Keratinocyte (primary cell): Measurements from ENCODE around the gene ELOVL5. TPM values are rescaled to one million over a fixed set of nuclear protein-coding genes. Genes with fewer than 3 reads are reported as not detected.

Experiments used
- DNase-seq: peaks from one replicate; pipeline ENCODE4 v3.0.0-alpha.2; 2011; ENCODE audit warnings: low read depth, missing footprints, low spot score
- FAIRE-seq: peaks from 2 replicates; lab custom pipeline; 2011; peaks lifted over from hg19 to GRCh38; lab: Jason Lieb, UNC
- H2AFZ ChIP-seq: 2 replicates; pipeline ENCODE4 v1.6.0; 2012; ENCODE audit warnings: low read length, control low read depth, inconsistent platforms; ENCODE audit not compliant: control insufficient read depth
- H3K27ac ChIP-seq: 2 replicates; pipeline ENCODE4 v1.5.1; 2011; ENCODE audit warnings: low read length; ENCODE audit not compliant: control insufficient read depth, insufficient read depth
- H3K27me3 ChIP-seq: 3 replicates; pipeline ENCODE4 v1.6.0; 2011; ENCODE audit warnings: low read length; ENCODE audit not compliant: control insufficient read depth, insufficient read depth; ENCODE audit errors: extremely low read depth
- H3K36me3 ChIP-seq, 2 experiments: 2 replicates in 1 of 2; 3 replicates in 1 of 2; pipeline ENCODE4 v1.5.1; 2011; ENCODE audit warnings: low read length in 2 of 2, mild to moderate bottlenecking in 1 of 2; ENCODE audit not compliant: control insufficient read depth in 2 of 2, insufficient read depth in 2 of 2; ENCODE audit errors: extremely low read depth in 1 of 2
- H3K4me1 ChIP-seq: 3 replicates; pipeline ENCODE4 v1.5.1; 2011; ENCODE audit warnings: low read length; ENCODE audit not compliant: control insufficient read depth, insufficient read depth; ENCODE audit errors: extremely low read depth
- H3K4me2 ChIP-seq: 3 replicates; pipeline ENCODE4 v1.6.0; 2011; ENCODE audit warnings: low read depth, low read length; ENCODE audit not compliant: control insufficient read depth, insufficient read depth; ENCODE audit errors: extremely low read depth
- H3K4me3 ChIP-seq, 3 experiments: fragments of 200-600 bp in 1 of 3; sonication (generic) in 1 of 3; 2 replicates in 2 of 3; 3 replicates in 1 of 3; pipeline ENCODE4 v1.5.1; 2011 to 2016; ENCODE audit warnings: low read length in 3 of 3, mild to moderate bottlenecking in 3 of 3, control low read depth in 2 of 3, inconsistent platforms in 1 of 3, low read depth in 1 of 3, mixed read lengths in 1 of 3, mixed run types in 1 of 3, moderate library complexity in 1 of 3; ENCODE audit not compliant: control insufficient read depth in 2 of 3, insufficient read depth in 2 of 3; ENCODE audit errors: extremely low read depth in 1 of 3
- H3K79me2 ChIP-seq: 2 replicates; pipeline ENCODE4 v1.6.0; 2012; ENCODE audit warnings: low read length; ENCODE audit not compliant: control insufficient read depth, insufficient read depth
- H3K9ac ChIP-seq: 3 replicates; pipeline ENCODE4 v1.6.0; 2011; ENCODE audit warnings: low read length; ENCODE audit not compliant: control insufficient read depth, insufficient read depth; ENCODE audit errors: extremely low read depth
- H3K9me1 ChIP-seq: 3 replicates; pipeline ENCODE4 v1.6.0; 2011; ENCODE audit warnings: low read length; ENCODE audit not compliant: control insufficient read depth, insufficient read depth; ENCODE audit errors: extremely low read depth
- H3K9me3 ChIP-seq: 2 replicates; pipeline ENCODE4 v1.5.1; 2012; ENCODE audit warnings: low read depth, low read length; ENCODE audit not compliant: control insufficient read depth
- H4K20me1 ChIP-seq: 3 replicates; pipeline ENCODE4 v1.6.0; 2011; ENCODE audit warnings: low read length; ENCODE audit not compliant: control insufficient read depth, insufficient read depth; ENCODE audit errors: extremely low read depth
- EZH2 ChIP-seq: IDR thresholded peaks from one replicate; pipeline ENCODE4 v1.6.1; 2012; ENCODE audit warnings: inconsistent platforms, mild to moderate bottlenecking, low read length, moderate library complexity
- dilution Hi-C: fragments of 300-500 bp; cut with MboI; formaldehyde crosslinking; loops from one replicate; pipeline ENCODE4 v1.7.0; 2020; ENCODE audit warnings: low sequenced_read_pairs; ENCODE audit not compliant: extremely low pct_ligation_motif_present
- polyA plus RNA-seq, 5 experiments: library from polyadenylated mRNA; depleted of rRNA in 3 of 5; stranded (reverse) in 3 of 5; stranded (forward) in 1 of 5; unstranded in 1 of 5; fragments of >200 nt; gene quantifications; 1 replicate in 1 of 5; 2 replicates in 3 of 5; 3 replicates in 1 of 5; pipeline versions ENCODE4 v1.2.1 to v1.2.3, GENCODE V29; 2011 to 2012; ENCODE audit warnings: missing spikeins in 2 of 5, low read depth in 1 of 5, low replicate concordance in 1 of 5
- TF ChIP-seq, protein P1 (sequence below), 3 experiments: IDR thresholded peaks in 1 of 3; conservative IDR thresholded peaks in 1 of 3; optimal IDR thresholded peaks in 1 of 3; 2 replicates in 2 of 3; 3 replicates in 1 of 3; pipeline versions ENCODE3 to v1.5.1; 2011; ENCODE audit warnings: low read length in 3 of 3, mild to moderate bottlenecking in 3 of 3, moderate library complexity in 2 of 3, control low read depth in 1 of 3, inconsistent platforms in 1 of 3; ENCODE audit not compliant: insufficient read depth in 2 of 3; ENCODE audit errors: extremely low read depth in 1 of 3

The ELOVL5 gene
- polyA plus RNA-seq, 1 donor (not counting 4 experiments of a cell fraction or from before 2014, with no cell fraction given) = 66.7 TPM

DNA sequence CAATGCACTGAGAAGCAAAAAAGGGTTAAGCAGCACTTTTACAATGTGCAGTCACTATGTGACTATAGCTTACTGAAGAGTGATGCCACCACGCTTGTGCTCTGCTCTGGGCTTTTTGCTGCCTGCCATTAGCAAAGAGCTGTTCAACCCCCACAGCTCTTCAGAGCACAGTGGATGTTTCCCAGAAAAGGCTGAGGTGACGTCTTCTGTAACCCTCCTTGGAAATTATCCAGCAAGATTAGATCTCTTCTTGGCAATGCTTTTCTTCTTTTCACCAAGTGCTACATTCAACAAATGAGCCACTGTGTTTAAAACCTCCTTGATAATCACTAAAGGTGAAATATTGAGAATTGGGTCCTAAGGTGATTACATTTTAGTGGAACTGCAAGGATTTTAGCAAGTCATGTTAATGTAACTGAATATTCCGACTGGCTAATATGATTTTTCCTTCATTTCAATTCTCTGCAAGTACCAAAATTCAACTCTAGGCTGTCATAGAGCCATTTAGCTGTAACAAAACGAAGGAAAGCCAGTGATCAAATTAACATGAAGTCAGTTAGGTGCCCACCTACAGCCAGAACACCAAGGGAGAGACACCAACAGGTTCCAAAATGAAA is 34.9 kb downstream of the ELOVL5 start:
- peaks cover 14% of the 10 kb centered on the region for H3K4me1 ChIP-seq
- FAIRE-seq = no peak
- H3K79me2 ChIP-seq = peaks cover 86% of the 10 kb centered on the region
- H2AFZ ChIP-seq = no peak overlapping the region
- no peaks in the 10 kb centered on the region for H3K27me3 ChIP-seq
- no peak overlapping the region for H3K4me3 ChIP-seq
- no peaks in the 10 kb centered on the region for H3K9me1 ChIP-seq
- H3K36me3 ChIP-seq = no peaks in the 10 kb centered on the region
- DNase-seq = no peak
- H4K20me1 ChIP-seq = no peaks in the 10 kb centered on the region
- no peak for TF ChIP-seq EZH2
- TF ChIP-seq, protein P1, sequence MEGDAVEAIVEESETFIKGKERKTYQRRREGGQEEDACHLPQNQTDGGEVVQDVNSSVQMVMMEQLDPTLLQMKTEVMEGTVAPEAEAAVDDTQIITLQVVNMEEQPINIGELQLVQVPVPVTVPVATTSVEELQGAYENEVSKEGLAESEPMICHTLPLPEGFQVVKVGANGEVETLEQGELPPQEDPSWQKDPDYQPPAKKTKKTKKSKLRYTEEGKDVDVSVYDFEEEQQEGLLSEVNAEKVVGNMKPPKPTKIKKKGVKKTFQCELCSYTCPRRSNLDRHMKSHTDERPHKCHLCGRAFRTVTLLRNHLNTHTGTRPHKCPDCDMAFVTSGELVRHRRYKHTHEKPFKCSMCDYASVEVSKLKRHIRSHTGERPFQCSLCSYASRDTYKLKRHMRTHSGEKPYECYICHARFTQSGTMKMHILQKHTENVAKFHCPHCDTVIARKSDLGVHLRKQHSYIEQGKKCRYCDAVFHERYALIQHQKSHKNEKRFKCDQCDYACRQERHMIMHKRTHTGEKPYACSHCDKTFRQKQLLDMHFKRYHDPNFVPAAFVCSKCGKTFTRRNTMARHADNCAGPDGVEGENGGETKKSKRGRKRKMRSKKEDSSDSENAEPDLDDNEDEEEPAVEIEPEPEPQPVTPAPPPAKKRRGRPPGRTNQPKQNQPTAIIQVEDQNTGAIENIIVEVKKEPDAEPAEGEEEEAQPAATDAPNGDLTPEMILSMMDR (optimal IDR thresholded peaks at IDR 0.05 in 1 of 3, IDR thresholded peaks at IDR 0.05 in 1 of 3, conservative IDR thresholded peaks at IDR 0.05 in 1 of 3; ENCODE audit: extremely low read depth in 1 of 3, insufficient read depth in 2 of 3, low read length in 3 of 3) = no peak
- H3K9ac ChIP-seq = no peak overlapping the region
- H3K9me3 ChIP-seq = no peaks in the 10 kb centered on the region
- no peak overlapping the region for H3K27ac ChIP-seq
- dilution Hi-C loops = no loop called here
- no peak overlapping the region for H3K4me2 ChIP-seq

DNA sequence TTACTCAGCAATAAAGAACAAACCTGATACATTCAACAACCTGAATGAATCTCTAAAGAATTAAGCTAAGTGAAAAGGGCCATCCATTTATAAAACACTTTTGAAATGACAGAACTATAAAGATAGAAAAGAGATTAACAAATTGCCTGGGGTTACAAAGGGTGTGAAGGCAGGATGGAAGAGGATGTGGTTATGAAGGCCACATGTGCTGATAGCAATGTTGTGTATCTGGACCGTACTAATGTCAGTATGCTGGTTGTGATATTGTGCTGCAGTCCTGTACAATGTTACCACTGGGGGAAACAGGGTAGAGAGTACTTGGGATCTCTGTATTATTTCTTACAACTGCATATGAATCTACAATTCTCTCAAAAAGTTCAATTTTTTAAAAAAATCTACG is 36.4 kb downstream of the ELOVL5 start:
- H2AFZ ChIP-seq = no peak overlapping the region
- FAIRE-seq (no peak), DNase-seq (no peak)
- H3K4me1 ChIP-seq = peaks cover 17% of the 10 kb centered on the region
- H3K27me3 ChIP-seq = no peaks in the 10 kb centered on the region
- H3K9me1 ChIP-seq = no peaks in the 10 kb centered on the region
- peak overlapping the region; percentile 12 for H3K4me2 ChIP-seq
- TF ChIP-seq, protein P1 (optimal IDR thresholded peaks at IDR 0.05 in 1 of 3, IDR thresholded peaks at IDR 0.05 in 1 of 3, conservative IDR thresholded peaks at IDR 0.05 in 1 of 3; ENCODE audit: extremely low read depth in 1 of 3, insufficient read depth in 2 of 3, low read length in 3 of 3) = no peak
- TF ChIP-seq EZH2 = no peak
- no peak overlapping the region for H3K9ac ChIP-seq
- H3K27ac ChIP-seq = no peak overlapping the region
- dilution Hi-C loops = no loop called here
- no peaks in the 10 kb centered on the region for H3K36me3 ChIP-seq
- no peaks in the 10 kb centered on the region for H4K20me1 ChIP-seq
- H3K79me2 ChIP-seq = peaks cover 82% of the 10 kb centered on the region
- no peak overlapping the region for H3K4me3 ChIP-seq
- no peaks in the 10 kb centered on the region for H3K9me3 ChIP-seq
